Measurements from ENCODE around the gene ZCCHC24. TPM values are rescaled to one million over a fixed set of nuclear protein-coding genes. Genes with fewer than 3 reads are reported as not detected.
"Not testable (repeated sequence)": the region's sequence is repeated elsewhere in the genome, so short reads cannot be mapped to it uniquely, and the experiment has no call there.

ZCCHC24 gene
- polyA plus RNA-seq, 3 donors, result 3.9 to 5.0 (median 4.0) TPM

- Mint-ChIP-seq H3K9me3 (peaks cover 0 to 7% (median 3%) of the 10 kb centered on the region in 7 donors), H3K27me3 (ENCODE audit: low read depth in 3 of 3) (peaks cover 3 to 7% (median 5%) of the 10 kb centered on the region in 3 donors), H3K36me3 (peaks cover 0 to 3% of the 10 kb centered on the region in 2 donors), H3K27ac (peak overlapping the region in 5 of 7 donors; percentile 19 to 81 (median 52)), H3K4me3 (no peak overlapping the region), H3K4me1 (peaks cover 24% of the 10 kb centered on the region)
- Histone ChIP-seq H3K79me2 (ENCODE audit: insufficient read depth, low read length) (no peaks in the 10 kb centered on the region), H3K4me1 (ENCODE audit: control insufficient read depth in 1 of 2, insufficient read depth in 2 of 2, low read length in 2 of 2) (peaks cover 15% of the 10 kb centered on the region in 2 donors), H3K9me3 (replicated peaks in 1 of 2; ENCODE audit: control insufficient read depth in 1 of 2, insufficient read depth in 1 of 2, low read length in 2 of 2) (no peaks in the 10 kb centered on the region), H4K20me1 (ENCODE audit: insufficient read depth, low read length) (no peaks in the 10 kb centered on the region), H3K27me3 (ENCODE audit: control insufficient read depth in 2 of 2, insufficient read depth in 2 of 2, low read length in 2 of 2) (no peaks in the 10 kb centered on the region), H3K4me3 (replicated peaks in 1 of 3; ENCODE audit: low read depth in 2 of 3, low read length in 3 of 3) (no peak overlapping the region), H2AFZ (ENCODE audit: insufficient read depth, low read depth, low read length, poor library complexity, severe bottlenecking) (no peak overlapping the region), H3K36me3 (replicated peaks in 1 of 2; ENCODE audit: control insufficient read depth in 1 of 2, insufficient read depth in 2 of 2, low read length in 2 of 2) (no peaks in the 10 kb centered on the region), H3K27ac (ENCODE audit: low read depth in 1 of 2, low read length in 2 of 2) (no peak overlapping the region), H3K9ac (ENCODE audit: insufficient read depth, low read length, poor library complexity, severe bottlenecking) (no peak overlapping the region), H3K4me2 (replicated peaks; ENCODE audit: extremely low read depth, low read length, poor library complexity, severe bottlenecking) (no peak overlapping the region)
- intact Hi-C loops (cut with micrococcal nuclease), result loop anchor here (5.0 kb wide), 2 partner anchors 37 to 87 kb away; no protein-coding TSS in a partner anchor
- no peak for DNase-seq
- TF ChIP-seq CTCF (IDR thresholded peaks at IDR 0.05), result no peak
- WGBS (ENCODE audit: insufficient coverage), result 100% methylated on average over 1 of the region's 2 CpGs
Observed at GRCh38 chr10:79334573-79334972, 110.9 kb downstream of the ZCCHC24 start.

- Histone ChIP-seq H4K20me1 (ENCODE audit: insufficient read depth, low read length) (no peaks in the 10 kb centered on the region), H3K4me2 (replicated peaks; ENCODE audit: extremely low read depth, low read length, poor library complexity, severe bottlenecking) (no peak overlapping the region), H3K27me3 (ENCODE audit: control insufficient read depth in 2 of 2, insufficient read depth in 2 of 2, low read length in 2 of 2) (no peaks in the 10 kb centered on the region), H3K27ac (ENCODE audit: low read depth in 1 of 2, low read length in 2 of 2) (no peak overlapping the region), H3K36me3 (replicated peaks in 1 of 2; ENCODE audit: control insufficient read depth in 1 of 2, insufficient read depth in 2 of 2, low read length in 2 of 2) (no peaks in the 10 kb centered on the region), H3K79me2 (ENCODE audit: insufficient read depth, low read length) (no peaks in the 10 kb centered on the region), H3K4me3 (replicated peaks in 1 of 3; ENCODE audit: low read depth in 2 of 3, low read length in 3 of 3) (no peak overlapping the region), H3K4me1 (ENCODE audit: control insufficient read depth in 1 of 2, insufficient read depth in 2 of 2, low read length in 2 of 2) (peaks cover 21 to 22% of the 10 kb centered on the region in 2 donors), H3K9me3 (replicated peaks in 1 of 2; ENCODE audit: control insufficient read depth in 1 of 2, insufficient read depth in 1 of 2, low read length in 2 of 2) (no peaks in the 10 kb centered on the region), H3K9ac (ENCODE audit: insufficient read depth, low read length, poor library complexity, severe bottlenecking) (no peak overlapping the region), H2AFZ (ENCODE audit: insufficient read depth, low read depth, low read length, poor library complexity, severe bottlenecking) (no peak overlapping the region)
- peaks cover 0 to 7% (median 3%) of the 10 kb centered on the region in 7 donors for H3K9me3 Mint-ChIP-seq
- intact Hi-C loops (cut with micrococcal nuclease), result loop anchor here (5.0 kb wide), 2 partner anchors 36 to 86 kb away; no protein-coding TSS in a partner anchor
- H3K4me1 Mint-ChIP-seq, result peaks cover 29% of the 10 kb centered on the region
- no peak overlapping the region for H3K4me3 Mint-ChIP-seq
- TF ChIP-seq CTCF (IDR thresholded peaks at IDR 0.05), result no peak
- peaks cover 0 to 2% of the 10 kb centered on the region in 2 donors for H3K36me3 Mint-ChIP-seq
- peak overlapping the region in 6 of 7 donors; percentile 63 to 94 (median 84) for H3K27ac Mint-ChIP-seq
- peak in 1 of 3 donors; percentile 52 for DNase-seq
- peaks cover 3 to 9% (median 7%) of the 10 kb centered on the region in 3 donors for H3K27me3 Mint-ChIP-seq (ENCODE audit: low read depth in 3 of 3)
- no CpG with 5 or more reads among the region's 2 CpGs for WGBS (ENCODE audit: insufficient coverage)
Observed at GRCh38 chr10:79333513-79333912, 111.9 kb downstream of the ZCCHC24 start.

- not testable (repeated sequence) for H4K20me1 ChIP-seq (ENCODE audit: insufficient read depth, low read length); H2AFZ ChIP-seq (ENCODE audit: insufficient read depth, low read depth, low read length, poor library complexity, severe bottlenecking); H3K4me2 ChIP-seq (replicated peaks; ENCODE audit: extremely low read depth, low read length, poor library complexity, severe bottlenecking); H3K36me3 Mint-ChIP-seq; H3K4me3 ChIP-seq (replicated peaks in 1 of 3; ENCODE audit: low read depth in 2 of 3, low read length in 3 of 3); H3K79me2 ChIP-seq (ENCODE audit: insufficient read depth, low read length); H3K9me3 ChIP-seq (replicated peaks in 1 of 2; ENCODE audit: control insufficient read depth in 1 of 2, insufficient read depth in 1 of 2, low read length in 2 of 2); H3K9ac ChIP-seq (ENCODE audit: insufficient read depth, low read length, poor library complexity, severe bottlenecking); H3K9me3 Mint-ChIP-seq; H3K27me3 ChIP-seq (ENCODE audit: control insufficient read depth in 2 of 2, insufficient read depth in 2 of 2, low read length in 2 of 2); H3K27me3 Mint-ChIP-seq (ENCODE audit: low read depth in 3 of 3); H3K4me3 Mint-ChIP-seq; H3K36me3 ChIP-seq (replicated peaks in 1 of 2; ENCODE audit: control insufficient read depth in 1 of 2, insufficient read depth in 2 of 2, low read length in 2 of 2)
- H3K27ac ChIP-seq (ENCODE audit: low read depth in 1 of 2, low read length in 2 of 2), result peak overlapping the region in 1 of 2 donors; percentile 43
- H3K4me1 ChIP-seq (ENCODE audit: control insufficient read depth in 1 of 2, insufficient read depth in 2 of 2, low read length in 2 of 2), result peaks cover 22 to 24% of the 10 kb centered on the region in 2 donors
- peaks cover 27% of the 10 kb centered on the region for H3K4me1 Mint-ChIP-seq
- H3K27ac Mint-ChIP-seq, result peak overlapping the region in 6 of 7 donors; percentile 37 to 98 (median 84)
- 100% methylated on average over 1 of the region's 10 CpGs for WGBS (ENCODE audit: insufficient coverage)
- peak in 1 of 3 donors; percentile 11 for DNase-seq
- intact Hi-C loops (cut with micrococcal nuclease), result loop anchor here (5.0 kb wide), 2 partner anchors 35 to 85 kb away; no protein-coding TSS in a partner anchor
Observed at GRCh38 chr10:79332610-79333315, 112.7 kb downstream of the ZCCHC24 start.

Data from CD14-positive monocyte (primary cell).